IPS-18c (cell line): ENCODE data around the gene PPIP5K2.
"Not testable (repeated sequence)": the region's sequence is repeated elsewhere in the genome, so short reads cannot be mapped to it uniquely, and the experiment has no call there.

Experiments
- H3K4me3 ChIP-seq: 2 replicates; pipeline ENCODE4 v1.7.0; 2013; ENCODE audit warnings: low read depth, mild to moderate bottlenecking, low read length, moderate library complexity; ENCODE audit not compliant: insufficient read depth
- H3K9me3 ChIP-seq: one replicate; pipeline ENCODE4 v1.6.1; 2013; ENCODE audit warnings: mild to moderate bottlenecking, low read length, moderate library complexity; ENCODE audit not compliant: control insufficient read depth, insufficient read depth

Gene PPIP5K2

DNA sequence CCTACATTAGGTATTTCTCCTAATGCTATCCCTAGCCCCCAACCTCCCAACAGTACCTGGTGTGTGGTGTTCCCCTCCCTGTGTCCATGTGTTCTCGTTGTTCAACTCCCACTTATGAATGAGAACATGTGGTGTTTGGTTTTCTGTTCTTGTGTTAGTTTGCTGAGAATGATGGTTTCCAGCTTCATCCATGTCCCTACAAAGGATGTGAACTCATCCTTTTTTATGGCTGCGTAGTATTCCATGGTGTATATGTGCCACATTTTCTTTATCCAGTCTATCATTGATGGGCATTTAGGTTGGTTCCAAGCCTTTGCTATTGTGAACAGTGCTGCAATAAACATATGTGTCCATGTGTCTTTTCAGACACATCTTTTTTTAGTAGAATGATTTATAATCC lies 99.0 kb downstream of the PPIP5K2 start:
- not testable (repeated sequence) for H3K4me3 ChIP-seq

DNA sequence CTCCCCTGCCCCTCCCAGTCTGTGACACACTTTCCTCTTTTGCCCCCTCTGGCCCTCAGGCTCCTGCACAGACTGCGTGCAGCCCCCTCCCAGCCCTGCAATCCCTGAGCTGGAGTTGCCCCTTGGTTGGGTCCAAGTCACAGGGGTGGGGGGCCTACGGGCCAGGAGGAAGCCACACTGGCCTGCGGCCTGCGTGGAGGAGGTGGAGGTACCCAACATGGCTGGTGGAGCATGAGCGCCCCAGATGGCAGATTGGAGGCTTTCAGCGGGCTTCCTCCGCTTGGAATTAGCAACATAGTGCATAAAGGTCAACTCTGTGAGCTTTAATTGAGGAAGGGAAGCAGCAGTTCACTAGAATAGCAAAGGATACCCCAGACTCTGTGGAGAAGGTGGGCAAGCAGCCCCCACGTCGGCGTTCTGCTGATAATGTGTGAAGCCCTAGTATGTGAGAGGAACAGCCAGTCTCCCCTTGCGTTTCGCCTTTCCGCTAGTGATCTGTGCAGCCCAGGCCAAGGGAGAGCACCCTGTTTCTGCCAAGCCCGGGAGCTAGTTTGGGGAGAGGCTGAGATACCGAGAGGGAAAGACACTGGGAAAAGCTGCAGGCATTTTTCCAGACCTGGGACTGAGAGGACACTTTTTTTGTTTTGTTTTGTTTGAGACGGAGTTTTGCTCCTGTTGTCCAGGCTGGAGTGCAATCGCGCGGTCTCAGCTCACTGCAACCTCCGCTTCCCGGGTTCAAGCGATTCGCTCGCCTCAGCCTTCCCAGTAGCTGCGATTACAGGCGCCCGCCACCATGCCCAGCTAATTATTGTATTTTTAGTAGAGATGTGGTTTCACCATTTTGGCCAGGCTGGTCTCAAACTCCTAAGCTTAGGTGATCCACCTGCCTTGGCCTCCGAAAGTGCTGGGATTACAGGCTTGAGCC lies 103.2 kb downstream of the PPIP5K2 start:
- H3K4me3 ChIP-seq: no peak overlapping the region
- peaks cover 2% of the 10 kb centered on the region for H3K9me3 ChIP-seq

More for the DNA sequence above, 99.0 kb downstream of the PPIP5K2 start:
- not testable (repeated sequence) for H3K9me3 ChIP-seq

DNA sequence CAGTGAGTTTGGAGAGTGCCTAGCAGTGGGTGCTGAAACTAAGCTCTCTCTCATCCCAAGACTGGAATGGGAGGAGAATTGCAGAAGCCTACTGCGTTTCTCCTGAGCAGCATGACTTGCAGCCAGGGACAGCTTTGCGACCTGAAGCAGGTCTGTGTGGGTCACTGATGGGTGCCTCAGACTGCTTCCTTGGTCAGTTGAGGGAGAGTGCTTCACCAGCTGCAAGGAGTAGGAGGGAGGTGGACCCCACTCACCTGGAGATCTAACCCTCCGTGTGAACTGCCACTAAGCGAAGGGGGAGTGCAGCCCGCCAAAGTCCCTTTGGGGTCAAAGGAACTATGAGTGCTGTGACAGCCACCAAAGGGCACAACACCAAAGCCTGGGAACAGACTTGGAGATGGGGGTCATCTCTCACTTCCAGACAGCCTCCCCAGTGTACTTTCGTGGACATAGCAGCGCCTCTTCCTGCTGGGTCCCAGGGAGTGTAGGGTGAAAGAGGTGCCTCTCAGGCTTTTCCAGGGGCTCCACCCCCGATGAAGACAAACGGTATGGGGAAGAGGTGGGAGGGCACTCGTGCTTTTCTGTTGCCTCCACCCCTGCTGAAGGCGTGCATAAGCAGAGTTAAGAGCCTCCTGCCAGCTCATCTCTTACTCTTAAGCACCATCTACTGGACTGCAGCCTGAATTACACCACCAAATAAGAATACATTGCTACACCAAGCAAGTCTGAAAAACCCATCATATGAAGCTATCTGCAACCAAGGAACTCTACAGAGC lies 104.2 kb downstream of the PPIP5K2 start:
- Histone ChIP-seq H3K9me3 (peaks cover 2% of the 10 kb centered on the region), H3K4me3 (peak overlapping the region; percentile 6; the same call in 1 of the 2 replicates)

DNA sequence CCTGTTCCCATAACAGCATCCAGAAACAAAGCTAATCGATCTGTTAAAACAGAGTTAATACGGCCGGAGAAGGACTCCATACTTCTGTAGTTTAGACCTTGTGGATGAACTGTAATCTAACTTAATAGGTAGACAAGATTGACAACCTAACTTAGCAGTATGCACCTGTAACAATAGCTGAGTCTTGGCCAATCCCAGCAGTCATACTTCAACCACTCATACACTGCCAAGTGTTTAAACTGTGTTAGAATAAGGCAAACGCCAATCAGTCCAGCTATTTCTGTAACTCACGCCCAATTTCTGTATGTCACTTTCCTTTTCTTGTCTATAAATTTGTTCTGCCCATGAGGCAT lies 104.8 kb downstream of the PPIP5K2 start:
- H3K4me3 ChIP-seq: no peak overlapping the region
- peaks cover 2% of the 10 kb centered on the region for H3K9me3 ChIP-seq

DNA sequence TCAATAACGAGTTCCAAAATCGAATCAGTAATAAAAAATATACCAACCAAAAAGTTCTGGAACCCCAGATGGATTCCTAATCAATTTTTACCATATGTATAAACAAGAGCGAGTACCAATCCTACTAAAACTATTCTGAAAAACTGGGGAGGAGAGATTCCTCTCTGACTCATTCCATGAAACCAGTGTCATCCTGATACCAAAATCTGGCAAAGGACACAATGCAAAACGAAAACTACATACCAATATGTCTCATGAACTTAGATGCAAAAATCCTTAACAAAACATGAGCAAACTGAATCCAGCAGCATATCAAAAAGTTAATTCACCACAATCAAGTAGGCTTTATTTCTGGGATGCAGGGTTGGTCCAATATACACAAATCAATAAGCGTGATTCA lies 108.0 kb downstream of the PPIP5K2 start:
- Histone ChIP-seq H3K4me3 (no peak overlapping the region), H3K9me3 (peaks cover 2% of the 10 kb centered on the region)

DNA sequence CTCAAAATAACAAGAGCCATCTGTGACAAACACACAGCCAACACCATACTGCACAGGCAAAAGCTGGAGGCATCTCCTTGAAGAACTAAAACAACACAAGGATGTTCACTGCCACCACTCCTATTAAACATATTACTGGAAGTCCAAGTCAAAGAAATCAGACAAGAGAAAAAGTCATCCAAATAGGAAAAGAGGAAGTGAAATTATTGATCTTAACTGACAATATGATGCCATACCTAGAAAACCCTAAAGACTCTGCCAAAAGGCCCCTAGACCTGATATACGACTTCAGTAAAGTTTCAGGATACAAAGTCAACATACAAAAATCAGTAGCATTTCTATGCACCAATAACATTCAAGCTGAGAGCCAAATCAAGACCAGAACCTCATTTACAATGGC lies 108.5 kb downstream of the PPIP5K2 start:
- H3K9me3 ChIP-seq: peaks cover 2% of the 10 kb centered on the region
- no peak overlapping the region for H3K4me3 ChIP-seq

DNA sequence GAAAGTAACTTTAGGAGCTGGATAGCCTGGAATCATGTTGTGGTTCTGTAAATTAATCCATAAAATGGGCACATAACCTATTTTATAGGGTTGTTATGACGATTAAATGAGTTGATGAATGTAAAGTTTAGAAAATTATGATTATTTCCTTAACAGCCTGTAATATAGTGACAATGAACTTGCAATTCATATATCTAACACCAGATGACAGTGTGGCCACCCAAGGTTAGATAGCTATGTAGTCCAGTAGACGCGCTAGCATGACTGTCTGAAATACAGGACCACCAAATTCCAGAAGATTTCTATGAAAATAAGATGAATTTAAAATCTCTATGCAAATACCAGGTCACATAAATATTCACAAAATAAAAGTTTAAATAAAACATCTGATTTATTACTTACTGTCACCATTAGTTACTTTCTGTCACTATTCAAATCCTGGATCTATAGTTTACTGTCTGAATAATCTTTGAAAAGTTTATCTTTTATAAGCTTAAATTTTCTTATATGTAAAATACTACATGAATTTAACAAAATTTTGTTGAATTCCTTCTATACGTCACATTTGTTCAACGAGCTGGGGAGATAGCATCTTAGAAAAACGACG lies 112.4 kb downstream of the PPIP5K2 start:
- H3K4me3 ChIP-seq: no peak overlapping the region
- H3K9me3 ChIP-seq: no peaks in the 10 kb centered on the region

DNA sequence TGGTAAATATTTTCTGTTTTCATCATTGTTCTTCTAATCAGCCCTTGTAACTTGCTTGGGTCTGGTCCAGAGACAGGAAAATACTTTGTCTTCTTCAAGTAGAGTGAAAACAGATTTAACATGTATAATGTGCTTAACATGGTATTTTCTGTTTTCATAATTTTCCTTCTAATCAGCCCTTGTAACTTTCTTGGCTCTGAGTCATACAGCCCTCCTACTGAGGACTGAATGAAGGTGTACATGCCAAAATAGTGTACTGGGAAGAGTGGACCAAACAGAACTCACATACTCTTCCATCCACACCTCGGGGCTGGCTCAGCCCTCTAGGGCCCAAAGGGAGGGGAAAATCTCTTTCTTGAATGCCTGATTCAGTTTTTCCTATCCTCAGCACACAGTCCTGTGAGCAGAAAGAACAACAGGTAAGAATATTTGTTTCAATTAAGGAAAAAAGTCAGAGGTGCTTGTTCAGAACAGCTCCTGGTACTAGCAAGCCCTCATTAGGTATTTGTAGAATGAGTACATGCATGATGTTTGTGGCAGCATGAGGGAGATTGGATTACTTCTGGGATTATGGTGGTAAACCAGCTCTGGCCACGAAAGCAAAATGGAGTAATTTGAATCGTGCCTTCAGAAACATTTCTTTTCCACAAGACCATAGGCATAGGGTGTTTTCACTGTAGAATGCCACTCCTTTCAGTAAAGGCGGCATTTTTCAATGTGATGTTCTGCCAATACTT lies 114.3 kb downstream of the PPIP5K2 start:
- H3K9me3 ChIP-seq: no peaks in the 10 kb centered on the region
- H3K4me3 ChIP-seq: no peak overlapping the region

DNA sequence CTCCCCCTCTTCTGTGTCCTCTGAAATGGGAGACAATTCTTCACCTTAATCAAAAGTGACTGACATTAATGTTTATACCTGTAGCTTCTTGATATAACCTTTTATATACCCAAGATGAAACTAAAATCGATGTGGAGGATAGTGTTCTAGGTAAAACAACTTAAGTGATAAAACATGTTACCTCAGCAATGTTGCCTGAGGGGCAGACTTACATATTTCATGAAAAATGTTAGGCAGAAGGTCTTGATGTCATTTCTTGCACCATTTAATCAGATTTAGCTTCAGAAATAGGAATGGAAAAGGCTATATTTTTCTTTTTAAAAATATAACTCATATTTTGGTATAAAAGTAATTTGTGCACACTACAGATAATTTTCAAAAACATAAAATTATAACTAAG lies 115.8 kb downstream of the PPIP5K2 start:
- Histone ChIP-seq H3K4me3 (no peak overlapping the region), H3K9me3 (no peaks in the 10 kb centered on the region)

DNA sequence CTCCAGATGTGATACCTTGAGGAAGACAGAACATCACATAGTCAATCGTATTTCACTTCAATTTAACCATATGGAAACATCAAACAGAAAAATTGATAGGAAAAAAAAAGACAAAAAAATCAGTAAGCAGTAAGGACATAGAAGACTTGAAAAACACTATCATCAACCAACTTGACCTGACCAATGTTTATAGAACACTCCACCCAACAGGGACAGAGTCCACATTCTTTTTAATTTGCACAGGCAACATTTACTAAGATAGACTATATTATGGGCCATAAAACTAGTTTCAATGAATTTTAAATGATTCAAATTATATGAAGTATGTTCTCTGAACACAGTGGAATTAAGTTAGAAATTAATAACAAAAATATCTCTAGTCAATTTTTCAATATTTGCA lies 117.7 kb downstream of the PPIP5K2 start:
- H3K4me3 ChIP-seq: no peak overlapping the region
- H3K9me3 ChIP-seq: no peaks in the 10 kb centered on the region

DNA sequence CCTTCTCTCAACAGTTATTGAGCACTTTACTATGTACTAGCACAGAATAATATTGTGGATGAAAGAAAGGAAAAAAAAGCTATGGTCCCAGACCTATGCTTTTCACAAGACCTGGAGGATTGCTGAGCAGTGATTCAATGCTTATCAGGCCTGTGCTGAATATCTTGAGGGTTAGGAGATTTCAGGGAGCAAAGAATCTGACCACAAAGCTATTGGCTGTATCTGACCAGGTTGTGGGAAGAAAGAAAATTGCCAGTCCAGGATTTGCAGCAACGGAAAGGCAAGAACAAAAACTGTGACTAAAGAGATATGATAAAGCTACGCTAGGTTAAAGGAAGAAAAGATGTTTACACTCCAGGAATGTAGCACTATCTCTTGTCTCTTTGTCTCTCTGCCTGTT lies 123.6 kb downstream of the PPIP5K2 start:
- no peaks in the 10 kb centered on the region for H3K9me3 ChIP-seq
- H3K4me3 ChIP-seq: no peak overlapping the region

DNA sequence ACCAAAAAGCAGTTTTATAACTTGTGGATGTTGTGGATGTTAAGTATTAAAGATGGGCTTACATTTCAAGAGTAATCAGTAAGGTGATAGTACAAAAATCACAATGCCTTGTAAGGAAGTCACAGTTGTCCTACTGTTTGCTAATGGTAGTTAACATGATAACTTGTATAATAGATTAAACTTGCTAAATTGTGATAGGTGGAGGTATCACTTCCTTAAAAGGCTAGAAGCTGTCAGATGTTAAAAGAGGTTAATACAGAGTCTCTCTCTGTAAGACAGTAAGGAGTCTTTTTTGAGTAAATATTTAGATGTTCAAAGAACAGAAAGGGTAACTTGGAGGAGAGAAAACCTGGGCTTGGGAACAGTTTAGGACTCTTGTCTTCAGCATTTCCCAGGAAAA lies 124.3 kb downstream of the PPIP5K2 start:
- H3K4me3 ChIP-seq: no peak overlapping the region

DNA sequence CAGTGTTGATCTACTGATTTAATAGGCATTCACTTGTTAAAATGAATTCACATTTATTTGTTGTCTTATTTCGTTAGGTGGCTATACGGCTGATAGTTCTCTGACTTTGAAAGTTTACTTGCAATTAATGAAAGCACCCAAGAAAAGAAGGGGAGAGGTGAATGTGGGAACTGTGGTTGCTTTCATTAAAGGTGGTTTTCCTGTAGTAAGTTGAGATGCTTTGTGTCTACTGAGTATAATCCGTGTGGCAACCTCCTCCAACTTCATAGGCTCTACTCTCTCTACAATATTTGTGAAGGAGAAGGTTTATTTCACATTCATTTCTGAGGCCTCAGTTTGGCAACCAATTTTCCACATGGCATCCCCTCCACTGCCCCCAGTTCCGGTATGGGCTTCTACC lies 125.7 kb downstream of the PPIP5K2 start:
- no peak overlapping the region for H3K4me3 ChIP-seq
- no peaks in the 10 kb centered on the region for H3K9me3 ChIP-seq

More for the DNA sequence above, 124.3 kb downstream of the PPIP5K2 start:
- H3K9me3 ChIP-seq: no peaks in the 10 kb centered on the region

DNA sequence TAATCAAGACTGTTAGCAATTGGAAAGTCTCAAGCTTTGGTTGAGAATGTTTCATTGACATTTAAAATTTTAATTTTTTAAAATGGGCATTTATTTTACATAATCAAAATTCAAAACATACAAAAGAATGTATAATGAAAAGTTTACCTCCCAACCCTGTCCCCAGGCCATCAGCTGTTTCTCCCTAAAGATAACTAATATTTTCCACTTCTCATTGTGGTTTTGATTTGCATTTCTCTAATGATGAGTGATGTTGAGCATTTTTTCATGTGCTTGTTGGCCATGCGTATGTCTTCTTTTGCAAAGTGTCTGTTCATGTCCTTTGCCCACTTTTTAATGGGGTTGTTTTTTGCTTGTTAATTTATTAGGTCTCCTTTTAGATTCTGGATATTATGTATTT lies 127.0 kb downstream of the PPIP5K2 start:
- no peak overlapping the region for H3K4me3 ChIP-seq
- H3K9me3 ChIP-seq: no peaks in the 10 kb centered on the region

DNA sequence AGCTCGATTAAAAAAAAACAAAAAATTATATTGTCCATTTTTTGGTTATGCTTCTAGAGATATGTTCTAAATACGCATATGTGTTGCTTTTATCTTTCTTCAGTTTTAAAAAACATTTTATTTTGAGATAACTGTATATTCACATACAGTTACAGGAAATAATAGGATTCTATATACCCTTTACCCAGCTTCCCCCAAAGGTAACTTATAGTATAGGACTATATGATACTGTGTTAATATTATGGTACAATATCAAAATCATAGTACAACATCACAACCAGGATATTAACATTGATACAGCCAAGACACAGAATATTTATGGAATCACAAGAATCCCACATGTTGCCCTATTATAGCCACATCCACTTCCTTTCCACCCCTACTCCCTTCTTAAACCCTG lies 129.0 kb downstream of the PPIP5K2 start:
- Histone ChIP-seq H3K4me3 (no peak overlapping the region), H3K9me3 (no peaks in the 10 kb centered on the region)

DNA sequence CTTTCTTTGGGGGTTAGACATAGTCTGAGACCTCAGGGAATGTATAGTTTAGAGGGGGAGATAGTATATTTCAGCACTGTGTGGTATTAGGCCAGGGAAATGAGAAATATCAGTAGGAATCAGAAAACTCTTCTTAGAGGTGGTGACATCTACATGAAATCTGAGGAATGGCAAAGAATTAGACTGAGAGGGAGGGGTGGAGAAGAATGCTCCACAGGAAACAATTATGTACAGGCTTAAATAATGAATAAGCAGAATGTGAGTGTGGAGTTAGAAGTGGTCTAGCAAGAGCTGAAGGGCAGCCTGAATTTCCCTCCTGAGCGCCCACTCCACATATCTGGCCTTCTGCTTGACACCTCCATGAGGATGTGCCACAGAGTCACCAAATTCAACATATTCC lies 134.8 kb downstream of the PPIP5K2 start:
- Histone ChIP-seq H3K9me3 (no peaks in the 10 kb centered on the region), H3K4me3 (no peak overlapping the region)

DNA sequence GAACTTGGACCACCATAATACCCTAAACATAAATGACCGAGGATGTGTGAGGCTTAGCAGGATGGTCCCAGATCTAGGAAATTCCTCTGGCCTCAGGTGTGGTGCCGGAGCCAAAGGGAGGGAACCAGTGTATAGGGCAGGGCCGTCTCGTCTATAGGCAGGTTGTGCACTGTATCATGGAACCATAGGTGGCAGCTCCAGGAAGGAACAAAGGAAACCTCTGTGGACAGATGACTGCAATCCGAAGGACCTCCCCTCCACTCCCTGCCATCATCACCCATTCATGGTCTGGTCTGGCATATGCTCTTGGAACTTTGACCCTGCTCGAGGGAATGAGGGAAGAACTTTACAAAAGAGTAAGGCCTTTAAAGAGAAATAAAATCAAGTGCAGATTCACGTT lies 135.6 kb downstream of the PPIP5K2 start:
- no peaks in the 10 kb centered on the region for H3K9me3 ChIP-seq
- H3K4me3 ChIP-seq: no peak overlapping the region
